Measurements from ENCODE around the gene CARD10.
"Not testable (repeated sequence)": the region's sequence is repeated elsewhere in the genome, so short reads cannot be mapped to it uniquely, and the experiment has no call there.

CARD10 gene

DNA sequence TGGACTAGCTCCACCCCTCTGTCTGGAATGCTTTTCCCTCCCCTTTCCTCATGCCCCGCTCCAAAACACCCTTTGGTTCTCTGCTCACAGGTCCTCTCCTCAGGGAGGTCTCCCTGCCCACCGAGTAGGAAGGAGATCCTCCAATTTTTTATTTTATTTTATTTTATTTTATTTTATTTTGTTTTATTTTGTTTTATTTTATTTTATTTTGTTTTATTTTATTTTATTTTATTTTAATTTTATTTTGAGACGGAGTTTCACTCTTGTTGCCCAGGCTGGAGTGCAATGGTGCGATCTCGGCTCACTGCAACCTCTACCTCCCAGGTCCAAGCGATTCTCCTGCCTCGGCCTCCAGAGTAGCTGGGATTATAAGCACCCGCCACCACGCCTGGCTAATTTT lies 8.7 kb upstream of the CARD10 start:
- not testable (repeated sequence) for DNase-seq (ENCODE audit: extremely low spot score, insufficient read length, low read depth); FAIRE-seq

DNA sequence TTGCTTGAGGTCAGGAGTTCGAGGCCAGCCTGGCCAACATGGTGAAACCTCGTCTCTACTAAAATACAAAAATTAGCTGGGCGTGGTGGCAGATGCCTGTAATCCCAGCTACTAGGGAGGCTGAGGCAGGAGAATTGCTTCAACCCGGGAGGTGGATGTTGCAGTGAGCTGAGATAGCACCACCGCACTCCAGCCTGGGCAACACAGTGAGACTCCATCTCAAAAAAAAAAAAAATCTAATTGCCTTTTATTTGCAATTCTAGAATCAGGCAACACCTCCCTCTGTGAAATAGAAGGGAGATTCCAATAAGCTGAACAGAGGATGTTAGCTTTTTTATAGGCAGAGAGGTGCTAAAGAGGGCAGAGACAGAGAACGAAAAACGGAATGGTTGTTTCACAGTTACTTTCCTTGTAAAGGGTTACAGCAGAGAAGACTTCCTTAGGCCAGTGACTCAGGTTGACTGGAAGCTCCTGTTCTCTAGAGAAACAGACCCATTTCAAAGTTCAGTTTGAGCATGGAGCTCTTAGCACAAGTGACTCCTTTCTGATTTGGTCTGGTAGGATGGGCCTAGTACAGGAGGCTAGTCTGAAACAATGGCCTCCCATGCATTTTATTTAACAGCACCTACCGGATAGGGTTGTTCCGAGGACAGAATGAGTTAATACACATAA lies 8.0 kb upstream of the CARD10 start:
- DNase-seq (ENCODE audit: extremely low spot score, insufficient read length, low read depth); FAIRE-seq: not testable (repeated sequence)

DNA sequence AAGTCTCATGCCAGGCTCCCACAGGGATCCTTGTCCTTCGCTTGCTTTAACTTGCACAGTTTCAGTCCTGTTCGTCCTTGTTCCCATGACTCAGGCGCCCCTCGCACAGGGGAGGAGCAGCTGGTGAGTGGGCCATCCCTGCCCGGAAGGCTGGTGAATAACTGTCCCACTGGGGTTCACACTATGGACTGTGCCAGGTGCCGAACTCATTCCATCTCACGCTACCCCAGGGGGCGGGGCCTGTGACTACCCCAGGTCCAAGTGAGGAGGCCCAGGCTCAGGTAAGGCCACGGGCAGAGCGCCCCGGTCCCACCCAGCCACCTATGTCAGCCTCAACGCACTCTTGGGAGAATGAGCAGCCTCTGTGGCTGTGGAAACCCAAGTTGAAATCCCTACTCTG lies 7.2 kb upstream of the CARD10 start:
- FAIRE-seq = no peak

DNA sequence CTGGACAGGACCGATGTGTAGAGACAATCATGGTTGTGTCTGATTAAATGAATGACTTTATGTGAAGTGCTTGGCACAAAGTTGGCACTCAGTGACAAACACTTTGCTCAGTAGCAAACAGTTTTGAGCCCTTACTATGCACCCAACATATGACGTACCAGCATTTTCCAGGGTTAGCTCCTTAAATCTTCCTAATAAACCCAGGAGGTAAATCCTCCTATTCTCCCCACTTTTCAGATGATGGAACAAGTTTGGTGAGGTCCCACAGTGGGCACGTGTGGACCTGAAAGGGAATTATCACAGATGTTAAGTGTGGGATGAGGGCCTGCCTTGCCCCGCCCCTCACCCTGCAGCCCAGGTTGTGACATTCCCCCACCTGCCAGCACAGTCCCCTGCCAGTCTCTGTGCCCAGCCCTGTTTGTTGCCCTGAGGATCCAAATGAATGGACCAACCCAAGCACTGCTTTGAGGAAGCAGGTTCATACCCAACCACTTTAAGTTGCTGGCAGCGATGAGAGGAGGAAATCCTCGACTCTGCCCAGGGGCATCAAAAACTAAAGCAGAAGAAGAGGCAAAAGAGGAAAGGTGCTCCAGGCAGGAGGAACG lies 6.6 kb upstream of the CARD10 start:
- FAIRE-seq = no peak

More for the DNA sequence above, 7.2 kb upstream of the CARD10 start:
- no peak for DNase-seq (ENCODE audit: extremely low spot score, insufficient read length, low read depth)

DNA sequence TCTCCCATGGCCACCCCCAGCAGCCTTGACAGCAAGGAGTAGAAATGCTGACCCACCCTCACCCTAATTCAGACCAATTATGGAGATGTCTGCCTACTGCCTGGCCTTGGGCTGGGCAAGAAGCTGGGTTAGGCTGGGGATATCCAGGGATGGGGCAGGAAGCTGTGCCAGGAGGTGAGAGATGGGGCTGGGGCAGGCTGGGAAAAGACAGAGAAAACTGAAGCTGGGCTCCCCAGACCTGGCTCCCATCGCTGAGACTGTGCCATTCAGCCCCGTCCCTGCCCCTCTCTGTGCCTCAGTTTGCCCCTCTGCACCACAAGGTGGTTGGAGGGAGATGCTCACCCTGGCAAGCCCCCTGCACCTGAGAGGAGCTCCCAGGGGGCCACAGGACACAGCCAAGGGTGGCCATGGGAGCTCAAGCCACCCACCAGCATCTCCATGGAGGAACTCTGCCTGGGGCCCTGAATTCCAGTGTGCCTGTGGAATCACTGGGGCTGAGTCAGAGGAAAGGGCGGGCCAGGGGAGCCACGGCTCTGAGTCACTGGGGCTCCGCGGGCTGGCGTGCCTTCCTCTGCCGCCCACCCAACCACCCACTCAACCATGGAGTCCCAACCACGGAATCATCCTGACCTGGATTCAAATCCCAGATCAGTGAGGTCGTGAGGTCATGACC lies 6.0 kb upstream of the CARD10 start:
- no peak for FAIRE-seq

More for the DNA sequence above, 6.6 kb upstream of the CARD10 start:
- no peak for DNase-seq (ENCODE audit: extremely low spot score, insufficient read length, low read depth)

DNA sequence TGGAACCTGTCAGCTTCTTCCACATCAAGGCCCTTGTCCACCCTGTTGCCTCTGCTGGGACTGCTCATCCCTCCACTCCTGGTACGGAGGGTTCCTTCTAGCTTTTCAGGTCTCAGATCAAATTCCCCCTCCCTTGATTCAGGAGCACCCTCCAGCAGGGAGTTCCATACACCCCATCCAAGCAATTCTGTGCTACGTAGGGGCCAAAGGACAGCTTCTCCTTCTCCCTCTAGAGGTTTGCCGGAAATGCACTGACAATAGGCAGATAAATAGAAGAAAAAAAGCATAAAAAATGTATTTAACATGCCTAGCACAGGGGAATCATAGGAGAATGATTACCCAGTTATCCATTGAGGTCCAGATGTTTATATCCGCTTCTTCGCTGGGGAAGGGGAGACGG lies 3.3 kb upstream of the CARD10 start:
- no peak for DNase-seq (ENCODE audit: extremely low spot score, insufficient read length, low read depth)
- no peak for FAIRE-seq

More for the DNA sequence above, 6.0 kb upstream of the CARD10 start:
- no peak for DNase-seq (ENCODE audit: extremely low spot score, insufficient read length, low read depth)

DNA sequence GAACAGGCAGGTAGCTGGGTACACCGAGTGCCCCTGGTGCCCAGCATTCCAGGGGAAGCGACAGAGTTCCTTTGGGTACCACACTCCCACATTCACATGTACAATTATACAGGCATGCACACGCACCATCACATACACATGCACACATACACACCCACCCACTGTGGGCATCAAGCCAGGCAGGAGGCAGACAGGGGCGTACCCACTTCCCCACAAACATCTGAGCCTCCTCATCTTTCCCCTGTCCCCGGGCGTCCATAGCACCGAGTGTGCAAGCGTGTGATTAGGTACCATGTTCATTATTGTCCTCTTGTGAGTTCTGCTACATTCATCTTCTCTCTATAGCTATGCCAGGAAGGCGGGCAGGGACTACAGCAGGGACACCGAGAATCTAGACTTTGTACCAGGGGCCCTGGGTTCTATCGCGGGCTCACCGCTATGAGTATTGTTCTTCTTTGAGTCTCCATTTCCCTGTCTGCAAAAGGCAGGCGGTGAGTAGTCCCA lies 2.1 kb upstream of the CARD10 start:
- FAIRE-seq (no peak), DNase-seq (ENCODE audit: extremely low spot score, insufficient read length, low read depth) (no peak)

DNA sequence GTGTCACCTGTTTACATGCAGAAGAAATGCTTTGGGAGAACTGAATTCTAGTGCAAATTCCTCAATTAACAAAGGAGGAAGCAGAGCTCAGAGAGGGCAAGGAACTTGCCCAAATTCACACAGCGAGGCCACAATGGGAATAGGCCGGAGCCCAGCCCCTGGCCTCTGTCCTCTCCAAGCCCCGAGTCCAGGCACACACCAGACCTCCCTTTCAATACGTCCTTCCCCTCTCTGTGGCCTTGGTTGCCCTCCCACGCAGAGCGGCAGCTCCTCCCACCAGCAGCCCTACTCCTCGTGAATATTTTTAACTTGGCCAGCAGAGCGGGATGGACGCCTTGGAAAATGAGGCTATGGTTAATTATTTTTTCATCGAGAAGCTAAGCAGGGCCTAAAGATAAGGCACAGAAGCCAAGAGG lies 1.6 kb upstream of the CARD10 start:
- DNase-seq (ENCODE audit: extremely low spot score, insufficient read length, low read depth) (no peak), FAIRE-seq (no peak)

DNA sequence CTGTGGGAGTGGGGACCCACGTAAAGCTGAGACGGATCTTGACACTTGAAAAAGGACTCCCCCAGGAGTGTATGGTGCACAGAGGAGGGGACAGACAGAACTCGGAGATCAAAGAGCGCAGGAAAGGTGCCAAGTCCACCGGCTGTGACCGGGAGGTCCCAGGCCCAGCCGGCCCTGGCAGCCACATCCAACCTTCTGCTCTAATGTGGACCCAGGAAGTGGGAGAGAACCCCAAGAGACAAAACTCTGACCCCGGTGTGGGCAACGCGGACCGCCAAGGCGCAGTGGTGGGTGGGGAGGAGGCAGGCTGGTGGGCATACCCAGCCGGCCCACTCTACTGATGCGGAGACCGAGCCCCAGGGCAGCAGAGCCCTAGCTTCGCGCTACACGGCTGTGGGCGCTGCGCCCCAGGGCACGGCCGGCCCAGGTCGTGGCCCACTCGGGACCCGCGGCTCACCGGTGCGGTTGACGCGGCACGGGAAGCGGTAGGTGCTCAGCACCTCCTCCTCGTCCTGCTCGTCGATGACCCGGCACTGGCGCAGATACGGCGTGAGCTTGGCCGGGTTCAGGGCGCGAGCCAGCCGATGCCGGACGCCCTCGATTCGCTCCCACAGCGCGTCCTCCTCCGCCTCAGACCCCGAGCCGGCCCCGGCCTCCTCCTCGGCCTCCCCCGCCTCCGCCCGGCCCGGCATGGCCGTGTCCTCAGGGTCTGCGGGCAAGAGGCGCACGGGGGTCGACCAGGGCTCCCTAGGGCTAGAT lies 527 bp downstream of the CARD10 start:
- FAIRE-seq (no peak), DNase-seq (ENCODE audit: extremely low spot score, insufficient read length, low read depth) (no peak)

DNA sequence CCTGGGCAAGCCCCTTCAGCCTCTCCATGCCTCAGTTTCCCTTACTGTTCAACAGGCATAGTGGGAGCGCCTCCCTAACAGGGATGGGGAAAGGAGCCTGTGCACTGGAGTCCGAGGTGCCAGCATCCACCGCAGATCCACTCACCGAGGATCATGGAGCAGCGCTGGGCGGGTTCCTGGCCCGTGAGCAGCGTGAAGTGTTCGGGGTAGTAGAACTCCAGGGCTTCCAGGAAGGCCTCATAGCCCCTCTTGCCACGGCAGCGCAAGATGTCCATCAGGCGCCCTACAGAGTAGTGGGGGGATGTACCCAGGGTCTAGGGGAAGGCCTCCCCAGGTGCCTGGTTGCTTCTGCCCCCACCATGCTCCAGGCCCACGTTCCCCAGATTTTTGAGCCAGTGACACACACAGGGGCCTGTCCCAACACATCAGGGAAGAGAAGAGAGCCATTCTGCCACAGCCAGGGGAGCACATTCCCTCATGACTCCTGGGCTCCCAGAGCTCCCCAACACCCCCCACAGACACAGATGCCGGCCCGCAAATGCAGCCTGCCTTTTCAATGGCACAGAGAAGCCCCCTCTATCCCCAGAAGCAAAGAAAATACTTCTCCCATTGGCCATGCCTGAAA lies 1.3 kb downstream of the CARD10 start:
- no peak for FAIRE-seq
- DNase-seq (ENCODE audit: extremely low spot score, insufficient read length, low read depth) = no peak

DNA sequence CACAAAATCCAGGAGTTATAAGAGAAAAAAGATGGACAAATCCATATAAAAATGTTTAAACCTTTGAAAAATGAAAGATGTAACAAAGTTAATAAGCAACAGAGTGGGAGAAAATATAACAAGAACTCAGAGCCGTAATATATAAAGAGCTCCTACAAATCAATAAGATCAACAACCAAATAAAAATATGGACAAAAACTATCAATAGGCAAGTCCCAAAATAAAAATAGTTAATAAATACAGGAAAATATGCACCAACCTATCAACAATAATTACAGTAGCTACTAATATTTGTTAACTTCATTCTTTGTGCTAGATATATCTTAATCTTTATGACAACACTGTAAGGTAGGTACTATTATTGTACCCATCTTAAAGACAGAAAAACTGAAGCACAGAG lies 2.8 kb downstream of the CARD10 start:
- no peak for DNase-seq (ENCODE audit: extremely low spot score, insufficient read length, low read depth)
- FAIRE-seq = no peak

DNA sequence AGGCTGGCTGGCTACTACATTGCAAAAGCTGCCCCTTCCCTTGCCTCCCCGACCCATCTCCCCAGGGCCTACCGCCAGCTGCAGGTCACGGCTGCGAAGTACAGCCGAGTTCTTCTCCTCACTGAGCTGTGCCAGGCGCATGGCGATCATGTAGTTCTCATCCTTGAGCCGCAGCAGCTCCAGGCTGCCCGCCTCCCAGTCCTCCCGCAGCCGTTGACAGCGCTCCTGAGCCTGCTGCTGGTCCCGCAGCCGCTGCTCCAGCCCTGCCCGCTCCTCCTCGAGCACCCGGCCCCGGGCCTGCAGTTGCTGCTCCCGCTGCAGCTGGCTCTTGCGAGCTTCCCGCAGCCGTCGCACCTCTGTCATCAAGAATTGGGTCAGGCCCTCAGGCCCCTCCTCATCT lies 3.3 kb downstream of the CARD10 start:
- FAIRE-seq = no peak
- no peak for DNase-seq (ENCODE audit: extremely low spot score, insufficient read length, low read depth)

DNA sequence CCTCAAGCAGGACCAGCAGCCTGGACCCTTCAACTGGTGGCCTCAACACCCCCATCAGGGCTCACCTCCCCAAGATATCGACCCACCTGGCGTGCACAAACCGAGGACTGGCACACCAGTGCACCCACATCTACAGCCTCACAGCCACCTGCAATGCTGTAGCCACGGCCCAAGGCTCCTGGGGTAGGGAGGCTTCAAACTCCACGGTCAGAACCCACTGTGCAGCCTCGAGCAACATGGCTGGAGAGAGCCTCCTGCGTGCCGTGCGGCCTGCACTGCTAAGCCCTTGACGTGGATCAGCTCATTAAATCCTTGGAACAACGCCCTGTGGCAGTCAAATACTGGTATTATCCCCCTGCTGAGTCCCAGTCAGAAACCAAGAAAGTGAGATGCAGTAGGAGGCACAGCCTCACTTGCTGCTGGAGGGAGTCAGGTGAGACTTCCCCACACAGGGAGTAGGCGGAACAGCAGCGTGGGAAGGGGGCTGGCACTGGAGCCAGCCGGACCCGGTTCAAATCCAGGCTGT lies 4.6 kb downstream of the CARD10 start:
- FAIRE-seq = no peak
- no peak for DNase-seq (ENCODE audit: extremely low spot score, insufficient read length, low read depth)

DNA sequence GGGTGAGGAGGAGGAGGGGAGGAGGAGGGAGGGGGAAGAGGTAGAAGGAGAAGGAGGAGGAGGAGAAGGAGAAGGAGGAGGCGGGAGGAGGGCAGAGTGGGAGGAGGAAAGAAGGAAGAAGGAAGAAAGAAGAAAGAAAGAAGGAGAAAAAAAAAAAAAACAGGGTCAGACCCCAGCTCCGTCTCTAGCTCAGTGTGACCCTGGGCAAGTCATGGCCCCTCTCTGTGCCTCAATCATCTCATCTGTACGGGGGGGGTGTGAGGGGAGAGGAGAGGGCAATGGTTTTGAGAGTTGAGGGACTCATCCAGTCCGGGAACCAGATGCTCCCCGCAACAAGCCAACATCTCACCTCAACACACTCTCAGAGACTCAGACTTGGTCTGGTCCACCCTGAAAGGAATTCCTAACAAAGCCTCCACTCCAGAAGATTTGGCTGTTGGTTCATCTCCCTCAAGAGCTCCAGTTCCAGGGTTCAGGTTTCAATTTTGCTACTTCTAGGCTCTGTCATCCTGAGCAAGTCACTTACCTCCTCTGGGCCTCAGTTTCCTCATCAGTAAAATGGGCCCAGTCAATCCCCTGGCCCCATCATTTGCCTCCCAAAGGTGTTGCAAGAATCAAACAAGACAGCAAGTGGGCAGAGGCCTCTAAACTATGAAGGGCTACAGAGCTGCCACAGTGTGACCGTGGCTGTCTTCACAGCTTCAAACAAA lies 7.7 kb downstream of the CARD10 start:
- DNase-seq (ENCODE audit: extremely low spot score, insufficient read length, low read depth) (no peak), FAIRE-seq (no peak)

DNA sequence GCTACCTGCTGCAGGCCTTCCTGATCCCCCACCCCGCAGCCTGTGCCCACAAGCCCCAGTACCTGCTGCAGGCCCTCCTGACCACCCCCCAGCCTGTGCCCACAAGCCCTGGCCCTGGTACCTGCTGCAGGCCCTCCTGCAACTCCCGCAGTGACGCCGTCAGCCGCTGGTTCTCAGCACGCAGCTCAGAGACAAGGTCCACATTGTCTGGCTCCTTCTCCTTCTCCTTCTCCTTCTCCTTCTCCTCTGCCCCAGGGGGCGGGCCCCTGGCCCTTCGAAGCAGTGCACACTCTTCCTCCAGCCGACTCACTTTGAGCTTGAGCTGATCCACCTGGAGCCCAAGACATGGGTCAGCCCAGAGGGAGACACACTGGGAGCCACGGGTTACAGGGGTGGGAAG lies 9.1 kb downstream of the CARD10 start:
- no peak for FAIRE-seq

DNA sequence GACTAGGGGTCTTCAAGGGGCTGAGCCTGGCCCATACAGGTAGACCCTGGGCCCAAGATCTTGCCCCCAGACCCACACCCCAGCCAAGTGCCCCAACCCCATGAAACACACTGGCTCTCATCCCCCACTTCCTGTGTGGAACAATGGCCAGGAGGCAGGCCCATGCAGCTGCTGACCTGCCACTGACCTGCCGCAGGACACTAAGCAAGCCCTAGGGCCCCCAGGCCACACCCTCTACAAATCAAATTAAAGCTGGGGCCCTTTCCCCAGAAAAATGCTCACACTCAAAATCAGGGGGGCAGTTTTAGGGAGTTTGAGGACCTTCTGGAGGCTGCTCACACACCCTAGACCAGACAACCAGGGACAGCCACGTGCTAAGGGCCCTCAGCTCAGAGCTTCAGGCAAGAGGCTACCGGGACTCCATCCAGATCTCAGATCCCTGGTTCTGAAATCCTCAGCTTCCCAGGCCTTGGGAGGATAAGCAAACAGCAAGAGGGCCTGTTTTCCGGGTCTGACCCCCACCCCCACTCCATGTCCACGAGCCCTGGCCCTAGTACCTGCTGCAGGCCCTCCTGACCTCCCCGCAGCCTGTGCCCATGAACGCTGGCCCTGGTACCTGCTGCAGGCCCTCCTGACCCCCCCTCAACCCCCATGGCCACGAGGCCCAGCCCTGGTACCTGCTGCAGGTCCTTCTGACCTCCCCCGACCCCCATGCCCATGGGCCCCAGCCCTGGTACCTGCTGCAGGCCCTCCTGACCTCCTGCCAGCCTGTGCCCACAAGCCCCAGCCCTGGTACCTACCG lies 10.0 kb downstream of the CARD10 start:
- FAIRE-seq (no peak), DNase-seq (ENCODE audit: extremely low spot score, insufficient read length, low read depth) (no peak)

More for the DNA sequence above, 9.1 kb downstream of the CARD10 start:
- no peak for DNase-seq (ENCODE audit: extremely low spot score, insufficient read length, low read depth)

DNA sequence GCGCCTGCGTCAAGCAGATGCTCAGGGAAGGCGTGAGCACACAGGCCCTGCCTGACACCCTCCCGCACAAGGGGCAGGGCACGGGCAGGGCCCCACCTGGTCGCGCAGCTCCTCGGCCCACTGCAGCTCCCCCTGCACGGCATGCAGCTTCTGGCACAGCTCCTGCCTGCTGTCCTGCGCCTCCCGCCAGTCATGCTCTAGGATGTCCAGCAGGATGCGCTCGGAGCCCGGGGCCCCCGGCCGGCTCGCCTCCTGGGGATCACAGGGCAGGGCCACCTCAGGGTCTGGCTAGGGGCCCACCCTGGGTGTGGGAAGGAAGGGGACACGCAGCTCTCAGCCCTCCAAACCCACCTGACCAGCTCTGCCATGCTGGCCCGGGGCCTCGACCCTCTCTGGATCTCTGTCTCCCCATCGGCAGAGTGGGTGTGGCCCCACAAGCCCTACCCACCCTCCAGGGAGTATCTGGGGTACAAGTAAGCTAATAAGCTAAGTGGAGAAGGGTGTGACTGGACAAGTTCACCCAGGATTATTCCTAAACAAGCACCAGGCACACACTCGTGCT lies 10.7 kb downstream of the CARD10 start:
- DNase-seq (ENCODE audit: extremely low spot score, insufficient read length, low read depth) (no peak), FAIRE-seq (no peak)

DNA sequence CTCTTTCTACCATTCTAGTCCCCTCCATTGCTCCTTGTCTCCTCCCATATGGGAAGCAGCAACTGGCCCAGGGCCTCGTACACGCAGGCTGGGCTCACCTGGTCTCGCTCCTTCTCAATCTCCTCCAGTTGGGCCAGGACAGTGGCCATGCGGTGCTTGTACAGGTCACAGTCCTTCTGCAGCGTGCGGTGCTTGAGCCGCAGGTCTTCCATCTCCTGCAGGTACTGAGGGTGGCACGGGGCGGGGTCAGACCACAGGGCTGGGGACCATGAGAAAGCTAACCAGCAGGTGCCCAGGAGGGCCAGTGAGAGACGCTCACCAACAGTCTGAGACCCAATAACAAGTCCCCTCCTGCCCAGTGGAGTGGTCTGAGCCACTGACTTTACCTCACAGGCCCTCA lies 11.5 kb downstream of the CARD10 start:
- DNase-seq (ENCODE audit: extremely low spot score, insufficient read length, low read depth) (no peak), FAIRE-seq (no peak)
